ENCODE data around the gene COX7B2.

COX7B2 gene

DNA sequence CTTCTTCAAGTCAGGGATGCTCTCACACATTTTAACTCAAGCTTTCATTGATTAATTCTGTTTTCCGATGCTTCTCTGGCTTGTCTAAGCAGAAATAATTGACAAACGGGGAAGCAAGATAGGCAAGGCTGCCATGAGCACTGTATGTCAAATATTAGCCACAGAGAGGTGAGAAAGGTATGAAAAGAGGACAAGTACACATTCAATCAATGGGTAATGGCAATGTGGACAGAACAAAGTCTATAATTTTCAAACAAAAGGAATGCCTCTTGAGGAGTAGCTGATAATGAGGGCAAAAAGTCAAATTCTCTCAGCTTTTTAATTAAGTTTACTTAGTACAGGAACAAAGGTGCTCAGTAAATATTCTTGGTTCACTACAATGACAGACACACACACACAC lies 19.6 kb downstream of the COX7B2 start:
- DNase-seq (ENCODE audit: low read depth) = no peak

DNA sequence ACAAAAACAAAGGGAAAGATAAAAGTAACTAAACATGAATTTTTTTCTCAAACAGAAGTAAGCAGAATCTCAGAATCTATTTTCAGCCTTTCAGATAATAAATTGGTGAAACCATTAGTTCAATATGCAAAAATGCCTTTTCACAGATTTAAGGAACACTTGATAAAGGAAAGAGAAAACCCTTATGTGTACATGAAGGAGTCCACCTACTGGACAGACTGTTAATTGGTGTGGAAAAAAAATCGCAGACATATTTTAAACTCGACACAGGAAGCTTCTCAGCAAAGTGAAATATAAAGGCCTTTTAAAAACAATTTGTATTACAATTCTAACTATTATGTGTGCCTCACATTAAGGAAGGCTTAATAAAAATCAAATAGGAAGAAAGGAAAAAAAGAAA lies 22.3 kb downstream of the COX7B2 start:
- DNase-seq (ENCODE audit: low read depth) = no peak

DNA sequence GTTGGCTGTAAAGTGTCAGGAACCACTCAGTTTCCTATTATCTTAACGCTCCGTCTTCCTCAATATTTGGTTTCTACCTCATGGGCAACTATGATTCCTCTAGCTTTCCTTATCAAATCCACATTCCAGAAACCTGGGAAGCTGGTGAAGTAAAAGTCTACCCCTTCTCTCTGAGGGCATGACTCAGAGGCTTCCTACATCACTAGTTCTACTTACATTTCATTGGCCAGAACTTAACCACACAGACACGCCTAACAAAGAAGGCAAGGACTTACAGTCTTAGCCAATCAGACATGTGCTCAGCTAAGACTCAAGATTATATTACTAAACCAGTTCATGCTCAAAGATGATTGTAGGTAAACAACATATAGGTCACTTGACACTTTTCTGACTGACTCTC lies 30.4 kb downstream of the COX7B2 start:
- DNase-seq (ENCODE audit: low read depth) = no peak

DNA sequence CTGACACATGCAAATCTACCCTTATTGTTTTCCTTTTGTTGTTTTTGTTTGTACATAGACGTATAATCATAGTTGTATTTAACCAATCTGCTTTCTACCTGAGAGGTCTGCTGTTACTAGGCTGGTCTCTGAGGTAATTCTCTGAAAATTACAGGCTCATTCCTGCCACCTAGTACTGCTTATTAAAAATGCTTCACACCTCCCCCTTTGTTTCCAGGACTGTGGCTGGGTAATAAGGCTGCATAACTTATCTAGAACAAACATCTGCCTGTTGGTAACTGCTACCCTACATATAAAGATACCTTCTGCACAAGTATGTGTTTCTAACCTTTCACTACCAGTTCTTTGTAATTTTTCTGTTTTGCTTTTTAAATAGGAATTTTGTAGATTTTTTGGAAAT lies 34.2 kb downstream of the COX7B2 start:
- no peak for DNase-seq (ENCODE audit: low read depth)

DNA sequence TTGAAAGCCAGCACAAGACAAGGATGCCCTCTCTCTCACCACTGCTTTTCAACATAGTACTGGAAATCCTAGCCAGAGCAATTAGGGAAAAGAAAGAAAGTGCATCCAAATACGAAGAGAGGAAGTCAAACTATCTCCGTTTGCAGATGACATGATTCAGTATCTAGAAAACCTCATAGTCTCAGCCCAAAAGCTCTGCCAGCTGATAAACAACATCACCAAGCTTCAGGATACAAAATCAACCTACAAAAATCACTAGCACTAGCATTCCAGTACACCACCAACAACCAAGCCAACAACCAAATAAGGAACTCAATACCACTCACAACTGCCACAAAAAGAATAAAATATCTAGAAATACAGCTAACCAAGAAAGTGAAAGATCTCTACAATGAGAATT lies 38.6 kb downstream of the COX7B2 start:
- DNase-seq (ENCODE audit: low read depth) = no peak

DNA sequence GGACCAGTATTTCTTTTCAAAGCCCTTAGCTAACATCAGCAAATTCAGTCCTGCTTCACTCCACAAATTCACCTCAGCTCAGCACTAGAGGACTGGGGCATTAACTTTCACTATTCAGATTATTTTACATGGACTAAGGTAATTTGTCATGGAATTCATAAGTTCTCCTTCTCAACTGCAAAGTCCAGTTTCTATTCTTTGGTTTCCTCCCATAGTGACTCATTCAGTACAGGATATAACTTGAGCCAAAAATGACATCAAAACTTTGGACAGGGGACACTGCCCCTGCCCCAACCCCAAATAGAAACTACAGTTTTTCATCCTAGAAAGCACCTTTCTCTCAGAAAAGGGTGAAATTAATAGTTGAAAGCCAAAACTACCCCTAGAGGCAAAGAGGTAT lies 52.7 kb downstream of the COX7B2 start:
- no peak for DNase-seq (ENCODE audit: low read depth)

DNA sequence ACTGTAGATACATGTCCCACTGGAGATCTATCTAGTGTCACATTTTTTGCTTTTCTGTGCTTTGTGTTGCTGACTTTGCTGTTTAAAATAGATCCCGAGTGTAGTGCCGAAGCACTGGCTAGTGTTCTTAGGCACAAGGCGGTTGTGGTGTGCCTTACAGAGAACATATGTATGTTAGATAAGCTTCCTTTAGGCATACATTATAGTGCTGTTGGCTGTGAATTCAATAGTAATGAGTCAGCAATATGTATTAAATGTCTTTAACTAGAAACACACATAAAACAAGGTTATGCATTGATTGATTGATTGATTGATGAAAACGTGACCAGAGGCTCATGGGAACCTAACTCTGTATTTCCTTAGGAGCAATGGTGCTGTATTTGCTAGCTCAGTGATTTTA lies 56.2 kb downstream of the COX7B2 start:
- DNase-seq (ENCODE audit: low read depth) = no peak

DNA sequence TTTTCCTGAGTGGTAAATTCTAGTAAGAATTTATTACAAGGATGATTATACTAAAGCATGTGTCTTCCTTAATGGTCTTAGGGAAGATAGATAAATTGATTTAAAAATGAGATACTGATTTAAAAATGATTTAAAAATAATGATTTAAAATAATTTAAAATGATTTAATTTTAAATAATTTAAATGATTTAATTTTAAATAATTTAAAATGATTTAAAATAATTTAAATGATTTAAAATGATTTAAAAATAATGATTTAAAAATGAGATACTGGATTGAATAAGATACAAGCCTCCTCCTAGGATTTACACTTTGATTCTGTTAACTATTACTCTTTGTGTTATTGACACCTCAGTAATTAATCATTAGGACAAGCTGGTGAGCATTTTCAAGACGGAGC lies 59.0 kb downstream of the COX7B2 start:
- DNase-seq (ENCODE audit: low read depth) = no peak

DNA sequence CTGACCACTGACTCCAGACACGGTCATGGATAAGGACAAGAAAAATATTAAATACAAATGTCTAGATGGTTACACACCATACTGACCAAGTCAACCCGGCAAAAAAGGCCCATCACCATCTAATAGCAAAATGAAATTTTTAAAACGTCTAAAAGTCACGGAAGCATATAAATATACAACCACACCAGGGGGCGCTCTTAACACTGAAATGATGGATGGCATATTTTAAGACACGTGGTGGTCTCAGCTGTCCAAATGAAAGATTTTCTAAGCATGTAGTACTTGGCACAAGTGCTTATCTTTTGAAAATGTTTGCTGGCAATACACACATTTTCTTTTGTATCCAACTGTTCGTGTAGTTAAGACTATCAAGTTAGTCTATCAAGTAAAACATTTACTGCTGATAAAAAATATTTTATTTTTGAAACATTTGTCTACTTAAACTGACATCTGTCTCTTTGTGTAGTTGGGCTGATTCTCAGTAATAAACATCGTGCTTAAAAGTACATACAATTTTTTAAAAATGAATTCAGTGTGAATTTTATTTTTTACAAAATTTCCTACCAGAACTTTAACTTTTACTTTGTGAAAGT lies 64.6 kb downstream of the COX7B2 start:
- DNase-seq (ENCODE audit: low read depth) = peak; percentile 8

DNA sequence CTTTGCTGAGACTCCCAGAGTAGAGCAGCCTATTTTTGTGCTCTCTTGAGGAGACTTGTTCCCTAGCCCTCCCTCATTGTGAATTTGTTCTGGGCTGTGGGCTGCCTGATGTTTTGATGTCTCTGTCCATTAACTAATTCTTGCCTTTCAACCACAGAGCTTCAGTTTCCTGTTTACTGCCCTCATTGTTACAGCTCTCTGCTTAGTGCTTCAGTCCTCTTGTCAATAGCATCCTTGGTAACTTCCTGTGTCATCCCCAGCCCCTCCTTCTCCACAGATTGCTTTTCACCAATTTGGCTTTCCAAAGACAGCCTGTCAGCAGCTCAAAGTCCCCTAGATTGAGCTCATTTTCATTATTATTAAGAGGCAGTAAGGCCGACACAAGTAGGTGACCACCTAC lies 69.9 kb downstream of the COX7B2 start:
- DNase-seq (ENCODE audit: low read depth) = no peak

DNA sequence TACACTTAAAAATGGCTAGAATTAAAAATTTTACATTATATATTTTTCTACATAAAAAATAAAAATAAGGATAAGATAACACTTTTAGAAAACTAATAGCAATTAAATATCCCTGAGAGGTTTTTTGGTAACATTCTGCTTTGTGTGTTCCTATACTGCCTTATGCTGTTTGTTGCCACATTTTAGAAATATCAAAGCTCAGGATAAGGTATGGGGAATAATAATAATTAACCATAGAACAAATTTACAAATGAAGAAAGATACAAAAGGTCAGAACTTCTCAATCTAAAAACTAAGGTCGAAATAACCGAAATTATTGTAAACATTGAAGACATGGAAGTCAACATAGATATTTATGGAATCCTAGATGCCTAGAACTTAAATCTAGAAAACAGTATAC lies 71.4 kb downstream of the COX7B2 start:
- no peak for DNase-seq (ENCODE audit: low read depth)

DNA sequence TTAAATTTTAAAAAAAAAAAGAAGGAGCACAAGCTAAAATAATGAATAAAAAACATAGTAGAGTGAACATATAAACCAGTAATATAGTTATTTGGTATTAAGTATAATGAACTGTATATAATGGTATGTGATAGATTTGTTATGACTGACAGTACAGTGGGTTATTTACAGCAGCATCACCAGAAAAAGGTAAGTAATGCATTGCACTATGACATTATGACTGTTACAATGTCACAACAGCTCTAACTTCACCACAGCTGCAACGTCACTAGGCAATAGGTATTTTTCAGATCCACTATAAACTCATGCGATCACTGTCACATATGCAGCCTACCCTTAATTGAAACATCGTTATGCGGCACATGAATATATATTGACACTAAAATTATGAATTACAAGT lies 72.5 kb downstream of the COX7B2 start:
- no peak for DNase-seq (ENCODE audit: low read depth)

DNA sequence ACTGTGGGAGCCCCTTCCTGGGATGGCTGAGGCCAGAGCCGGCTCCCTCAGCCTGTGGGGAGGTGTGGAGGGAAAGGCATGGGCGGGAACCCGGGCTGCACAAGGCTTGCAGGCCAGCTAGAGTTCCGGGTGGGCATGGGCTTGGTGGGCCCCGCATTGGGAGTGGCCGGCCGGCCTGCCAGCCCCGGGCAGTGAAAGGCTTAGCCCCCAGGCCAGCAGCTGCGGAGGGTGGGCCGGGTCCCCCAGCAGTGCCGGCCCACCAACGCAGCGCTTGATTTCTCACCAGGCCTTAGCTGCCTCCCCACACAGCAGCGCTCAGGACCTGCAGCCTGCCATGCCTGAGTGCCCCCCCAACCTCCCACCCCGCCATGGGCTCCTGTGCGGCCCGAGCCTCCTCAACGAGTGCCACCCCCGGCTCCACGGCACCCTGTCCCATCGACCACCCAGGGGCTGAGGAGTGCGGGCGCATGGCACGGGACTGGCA lies 78.0 kb downstream of the COX7B2 start:
- no peak for DNase-seq (ENCODE audit: low read depth)

DNA sequence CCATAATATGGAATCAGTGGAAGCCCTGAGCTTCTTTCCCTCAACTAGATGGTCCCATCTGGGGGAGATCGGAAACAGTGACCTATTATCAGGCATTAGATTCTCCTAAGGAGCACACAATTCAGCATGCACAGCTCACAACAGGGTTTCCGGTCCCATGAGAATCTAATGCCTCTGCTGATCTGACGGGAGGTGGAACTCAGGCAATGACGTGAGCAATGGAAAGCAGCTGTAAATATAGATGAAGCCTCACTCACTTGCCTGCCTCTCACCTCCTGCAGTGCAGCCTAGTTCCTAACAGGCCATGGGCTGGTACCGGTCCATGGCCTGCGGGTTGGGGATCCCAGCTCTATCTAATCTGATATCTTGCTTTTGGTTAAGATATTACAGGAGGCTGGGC lies 88.9 kb downstream of the COX7B2 start:
- DNase-seq (ENCODE audit: low read depth) = no peak

DNA sequence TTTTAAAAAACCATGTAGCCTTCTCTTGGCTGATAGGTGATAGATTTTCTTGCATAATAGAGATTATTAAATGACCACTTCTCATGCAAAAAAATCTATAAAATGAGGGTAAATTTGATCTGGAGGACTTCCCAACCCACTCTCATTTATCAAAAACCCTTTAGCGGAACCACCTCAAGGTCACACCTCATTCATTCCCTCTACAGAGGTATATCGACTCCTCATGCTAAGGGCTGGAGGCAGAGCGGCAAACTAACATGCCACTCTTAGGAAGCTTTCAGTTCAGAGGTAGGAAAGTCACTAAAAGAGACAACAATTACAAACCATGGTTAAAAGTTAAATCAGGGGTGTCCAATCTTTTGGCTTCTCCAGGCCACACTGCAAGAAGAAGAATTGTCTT lies 90.0 kb downstream of the COX7B2 start:
- DNase-seq (ENCODE audit: low read depth) = no peak

DNA sequence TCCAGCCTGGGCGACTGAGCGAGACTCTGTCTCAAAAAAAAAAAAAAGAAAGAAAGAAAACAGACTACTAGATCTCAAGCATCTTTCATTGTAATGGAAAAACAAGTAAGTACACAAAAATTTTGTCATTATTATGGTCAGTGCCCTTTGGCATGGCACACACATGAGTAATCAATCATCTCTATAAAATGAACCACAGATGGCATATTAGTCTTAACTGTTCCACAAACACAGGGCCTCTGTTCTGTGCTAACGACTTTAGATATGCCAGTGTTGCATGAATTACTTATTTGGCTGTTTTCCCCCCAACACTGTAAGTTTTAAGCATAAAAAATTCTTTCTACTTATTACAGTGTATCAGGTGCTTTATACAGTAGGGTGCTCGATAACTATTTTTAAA lies 90.4 kb downstream of the COX7B2 start:
- DNase-seq (ENCODE audit: low read depth) = no peak

DNA sequence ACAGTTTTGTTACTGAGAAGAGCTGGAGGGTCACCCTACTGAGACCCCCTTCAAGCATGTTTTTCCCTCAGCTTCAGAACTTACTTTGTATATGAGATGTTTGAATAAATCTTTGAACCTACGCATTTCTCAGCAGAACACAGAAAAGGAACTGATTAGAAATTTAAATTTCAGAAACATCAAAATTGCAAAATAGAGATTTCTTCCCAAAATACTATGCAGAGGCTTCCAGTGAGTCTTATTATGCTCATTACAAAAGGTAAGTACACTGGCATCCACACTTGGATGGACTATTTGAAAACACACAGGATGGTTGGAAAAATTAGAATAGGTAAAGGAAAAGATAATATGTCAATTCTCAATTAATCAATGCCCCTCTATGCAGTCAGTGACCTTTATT lies 91.2 kb downstream of the COX7B2 start:
- no peak for DNase-seq (ENCODE audit: low read depth)

DNA sequence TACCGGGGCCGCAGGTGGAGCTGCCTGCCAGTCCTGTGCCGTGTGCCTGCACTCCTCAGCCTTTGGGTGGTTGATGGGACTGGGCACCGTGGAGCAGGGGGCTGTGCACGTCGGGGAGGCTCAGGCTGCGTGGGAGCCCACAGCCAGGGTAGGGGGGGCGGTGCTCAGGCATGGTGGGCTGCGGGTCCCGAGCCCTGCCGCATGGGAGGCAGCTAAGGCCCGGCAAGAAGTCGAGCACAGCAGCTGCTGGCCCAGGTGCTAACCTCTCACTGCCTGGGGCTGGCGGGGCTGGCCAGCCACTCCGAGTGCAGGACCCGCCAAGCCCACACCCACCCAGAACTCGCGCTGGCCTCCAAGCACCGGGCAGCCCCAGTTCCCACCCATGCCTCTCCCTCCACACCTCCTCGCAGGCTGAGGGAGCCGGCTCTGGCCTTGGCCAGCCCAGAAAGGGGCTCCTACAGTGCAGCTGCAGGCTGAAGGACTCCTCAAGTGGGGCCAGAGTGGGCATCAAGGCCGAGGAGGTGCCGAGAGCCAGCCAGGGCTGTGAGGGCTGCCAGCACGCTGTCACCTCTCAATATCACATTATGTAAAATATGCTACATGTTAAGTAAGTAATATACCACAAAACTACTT lies 104.1 kb downstream of the COX7B2 start:
- DNase-seq (ENCODE audit: low read depth) = no peak

DNA sequence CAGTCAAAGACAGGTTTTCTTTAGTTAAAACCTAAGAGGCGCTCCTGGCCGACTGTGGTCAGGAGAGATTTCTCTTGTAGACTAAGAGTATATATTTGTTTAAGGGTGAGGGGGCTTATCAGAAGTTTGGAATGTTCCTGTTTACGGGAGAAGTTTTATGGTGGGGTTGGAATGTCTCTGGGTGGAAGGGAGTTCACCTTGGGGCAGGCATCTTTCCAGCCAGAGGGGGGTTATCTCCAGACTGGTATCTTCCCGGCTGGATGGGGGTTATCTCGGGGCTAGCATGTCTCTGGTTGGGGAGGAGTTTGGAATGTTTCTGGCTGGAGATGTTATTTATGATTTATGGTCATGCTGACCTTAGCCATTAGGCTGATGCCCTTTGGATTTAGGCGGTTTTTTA lies 116.0 kb downstream of the COX7B2 start:
- DNase-seq (ENCODE audit: low read depth) = no peak

DNA sequence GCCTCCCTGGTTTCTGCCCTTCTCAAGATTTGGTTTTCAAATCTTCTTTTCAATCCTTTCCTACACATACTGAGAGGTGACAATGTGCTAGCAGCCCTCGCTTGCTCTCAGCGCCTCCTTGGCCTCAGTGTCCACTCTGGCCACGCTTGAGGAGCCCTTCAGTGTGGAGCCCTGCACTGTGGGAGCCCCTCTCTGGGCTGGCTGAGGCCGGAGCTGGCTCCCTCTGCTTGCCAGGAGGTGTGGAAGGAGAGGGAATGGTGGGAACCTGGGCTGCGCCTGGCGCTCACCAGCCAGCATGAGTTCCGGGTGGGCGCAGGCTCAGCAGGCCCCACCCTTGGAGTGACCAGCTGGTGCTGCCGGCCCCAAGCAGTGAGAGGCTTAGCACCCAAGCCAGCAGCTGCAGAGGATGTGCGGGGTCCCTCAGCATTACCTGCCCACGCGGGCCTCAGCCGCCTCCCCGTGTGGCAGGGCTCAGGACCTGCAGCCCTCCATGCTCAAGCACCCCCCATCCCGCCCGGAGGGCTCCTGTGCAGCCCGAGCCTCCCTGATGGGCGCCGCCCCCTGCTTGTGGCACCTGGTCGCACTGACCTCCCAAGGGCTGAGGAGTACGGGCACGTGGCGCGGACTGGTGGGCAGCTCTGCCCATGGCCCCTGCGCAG lies 127.5 kb downstream of the COX7B2 start:
- no peak for DNase-seq (ENCODE audit: low read depth)

DNA sequence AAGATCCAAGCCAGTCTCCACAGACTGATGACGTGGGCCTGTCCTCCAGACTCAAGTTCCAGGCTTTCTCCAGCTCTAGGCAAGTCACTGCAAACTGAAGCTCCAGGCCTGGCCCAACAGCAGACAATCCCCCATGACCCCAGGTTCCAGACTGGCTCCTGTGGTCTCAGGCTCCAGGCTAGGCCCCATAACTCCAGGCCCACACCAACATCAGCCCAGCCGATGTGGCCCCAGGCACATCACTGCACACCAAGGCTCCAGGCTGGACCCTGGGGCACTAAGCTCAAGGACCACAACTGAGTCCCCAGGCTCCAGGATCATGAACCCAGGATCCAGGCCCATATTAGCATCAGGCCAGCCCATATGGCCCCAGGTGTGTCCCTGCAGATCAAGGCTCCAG lies 143.6 kb downstream of the COX7B2 start:
- DNase-seq (ENCODE audit: low read depth) = no peak

DNA sequence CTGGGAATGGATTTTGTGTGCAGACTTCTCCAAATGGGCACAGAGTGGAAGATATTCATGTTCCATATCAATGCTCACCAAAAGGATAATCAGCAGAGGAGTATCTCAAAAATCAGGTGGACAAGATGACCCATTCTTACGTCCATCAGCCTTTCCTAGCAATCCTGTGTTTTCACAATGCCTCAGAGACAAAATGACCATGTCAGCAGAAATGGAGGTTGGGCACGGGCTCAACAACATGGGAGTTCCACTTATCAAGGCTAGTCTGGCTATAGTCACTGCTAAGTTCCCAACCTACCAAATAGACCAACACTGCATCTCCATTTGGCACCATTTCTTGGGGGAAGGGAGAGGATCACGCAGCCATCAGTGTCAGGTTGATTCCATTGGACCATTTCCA lies 179.0 kb downstream of the COX7B2 start:
- no peak for DNase-seq (ENCODE audit: low read depth)

DNA sequence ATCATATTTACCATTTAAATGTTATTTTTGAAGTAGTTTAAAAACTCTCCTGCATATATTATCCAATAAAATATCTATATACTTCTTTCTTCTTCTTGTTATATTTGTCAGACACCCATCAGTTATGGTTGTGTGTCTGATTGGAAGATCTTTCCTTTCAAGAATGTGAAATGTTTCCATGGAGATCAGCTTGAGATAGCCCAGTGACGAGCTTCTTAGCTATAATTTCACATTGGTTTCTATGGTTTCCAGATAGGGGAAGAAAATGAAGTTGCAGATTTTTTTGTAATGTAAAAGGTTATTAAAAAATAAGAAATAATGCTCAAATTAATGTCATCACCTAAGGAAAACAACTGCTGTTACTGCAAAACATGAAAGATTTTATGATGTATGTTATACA lies 189.0 kb downstream of the COX7B2 start:
- DNase-seq (ENCODE audit: low read depth) = no peak

DNA sequence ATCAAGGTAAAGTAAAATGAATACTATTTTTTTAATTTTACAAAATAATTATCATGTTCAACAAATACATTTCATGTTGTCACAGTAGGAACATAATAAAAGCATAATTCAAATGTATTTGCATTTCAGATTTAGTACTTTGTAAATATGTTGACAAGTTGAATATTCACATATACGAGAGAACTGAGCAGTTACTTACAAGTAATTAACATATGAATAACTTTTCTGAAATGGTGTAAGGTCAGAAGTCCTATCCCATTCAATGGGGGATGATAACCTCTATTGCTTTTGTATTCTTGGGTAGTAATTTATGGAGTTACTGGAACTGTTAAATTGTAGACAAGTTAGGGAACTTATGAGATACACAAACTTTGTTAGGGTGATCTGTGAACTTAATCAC lies 191.1 kb downstream of the COX7B2 start:
- no peak for DNase-seq (ENCODE audit: low read depth)

Data from activated T-cell treated with anti-CD3 and anti-CD28 coated beads for 24 hours (primary cell).